Measurements from ENCODE around the gene MSI2.

MSI2 gene

DNA sequence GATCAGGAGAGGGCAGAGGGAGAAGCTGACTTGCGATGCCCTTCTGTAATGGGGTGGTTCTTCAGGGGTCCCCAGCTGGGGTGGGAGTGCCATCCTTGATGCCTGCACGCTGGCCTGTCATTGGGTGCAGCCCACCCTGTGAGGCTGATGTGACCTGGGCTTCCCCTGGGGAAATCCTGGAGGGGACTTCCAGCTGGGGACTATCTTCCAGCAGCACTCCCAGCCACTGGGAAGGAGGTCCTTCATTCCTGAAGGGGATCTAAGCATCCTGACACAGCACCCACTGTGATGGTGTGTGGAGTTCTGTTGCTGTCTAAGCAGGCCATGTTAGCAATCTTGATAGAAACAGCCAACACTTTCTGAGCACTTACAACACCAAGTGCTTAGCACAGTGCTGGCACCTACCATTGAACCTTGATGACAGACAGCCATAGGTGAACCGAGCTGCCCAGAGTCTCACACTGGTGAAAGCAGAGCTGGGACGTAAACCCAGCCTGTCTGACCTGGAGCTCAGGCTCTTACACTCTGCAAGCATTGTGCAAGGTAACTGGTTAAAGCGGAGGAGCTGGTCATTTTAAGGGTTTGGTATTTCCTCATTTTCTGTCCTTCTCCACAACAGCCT is 277.5 kb downstream of the MSI2 start:
- no peak for DNase-seq

DNA sequence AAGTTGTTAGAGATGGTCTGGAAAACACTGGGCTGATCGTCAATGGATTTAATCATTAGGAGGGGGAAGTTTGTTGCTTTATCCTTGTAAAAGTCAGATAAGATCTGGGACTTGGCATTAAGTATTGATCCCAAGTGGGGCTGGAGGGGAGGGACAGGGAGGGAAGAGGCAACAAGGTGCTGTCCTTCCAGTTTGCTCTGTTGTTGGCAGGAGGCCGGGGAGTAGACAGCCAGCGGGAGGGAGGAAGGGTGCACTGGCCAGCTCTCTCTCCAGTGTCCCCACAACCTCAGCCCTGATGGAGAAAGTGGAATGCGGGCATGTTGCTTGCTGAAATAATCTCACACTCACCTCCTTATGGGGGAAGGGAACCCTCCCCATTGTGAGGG is 278.5 kb downstream of the MSI2 start:
- DNase-seq: no peak

DNA sequence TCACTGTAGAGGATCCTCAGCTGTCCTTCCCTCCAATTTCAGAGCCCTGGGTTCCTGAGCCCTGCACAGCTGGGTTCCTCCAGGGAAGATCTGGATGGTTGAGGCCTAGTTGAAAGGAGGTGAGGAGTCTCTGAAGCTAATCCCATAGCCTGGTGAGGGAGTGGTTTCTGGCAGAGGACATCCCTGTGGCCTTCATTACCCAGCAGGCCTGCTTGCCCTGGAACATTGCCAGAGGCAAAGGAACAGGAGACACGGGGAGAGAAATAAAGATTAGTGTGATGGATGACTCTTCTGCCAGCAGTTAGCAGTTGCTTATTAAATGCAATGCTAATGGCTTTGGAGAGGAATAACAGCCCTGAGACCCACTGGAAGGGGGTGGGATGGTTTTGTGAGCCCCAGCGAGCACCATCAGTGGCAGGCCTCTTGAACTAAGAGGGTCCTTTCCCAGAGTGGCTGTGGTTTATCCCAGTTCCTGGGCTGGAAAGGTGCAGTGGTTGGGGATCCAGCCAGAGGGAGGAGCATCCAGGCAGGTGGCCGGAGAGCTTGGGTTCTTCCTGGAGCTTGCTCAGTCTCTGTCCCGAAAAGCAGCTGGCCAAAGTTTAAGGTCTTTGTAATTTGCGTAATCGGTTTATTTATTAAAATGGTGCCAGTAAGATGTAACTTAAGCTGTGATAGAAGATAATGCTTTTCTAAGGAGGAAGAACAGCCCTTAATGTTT is 279.1 kb downstream of the MSI2 start:
- no peak for DNase-seq

DNA sequence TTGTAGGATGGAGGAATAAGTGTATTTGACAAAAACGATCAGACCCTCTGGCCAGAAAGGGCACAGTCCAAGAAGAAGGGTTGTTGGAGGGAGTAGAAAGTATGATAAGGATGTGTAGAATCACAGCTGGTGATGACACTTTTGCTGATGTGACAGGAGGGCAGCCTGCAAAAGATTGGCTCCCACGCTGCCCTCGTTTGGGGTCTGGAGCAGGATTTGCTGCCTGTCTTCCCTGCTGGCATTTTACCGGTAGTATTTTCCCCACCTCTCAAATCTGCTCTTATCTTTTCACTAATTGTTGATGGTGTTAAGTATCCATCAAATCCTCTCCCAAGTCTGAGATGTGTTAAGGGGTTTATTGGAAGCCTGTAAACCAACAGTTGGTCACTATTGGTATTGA is 280.0 kb downstream of the MSI2 start:
- no peak for DNase-seq

DNA sequence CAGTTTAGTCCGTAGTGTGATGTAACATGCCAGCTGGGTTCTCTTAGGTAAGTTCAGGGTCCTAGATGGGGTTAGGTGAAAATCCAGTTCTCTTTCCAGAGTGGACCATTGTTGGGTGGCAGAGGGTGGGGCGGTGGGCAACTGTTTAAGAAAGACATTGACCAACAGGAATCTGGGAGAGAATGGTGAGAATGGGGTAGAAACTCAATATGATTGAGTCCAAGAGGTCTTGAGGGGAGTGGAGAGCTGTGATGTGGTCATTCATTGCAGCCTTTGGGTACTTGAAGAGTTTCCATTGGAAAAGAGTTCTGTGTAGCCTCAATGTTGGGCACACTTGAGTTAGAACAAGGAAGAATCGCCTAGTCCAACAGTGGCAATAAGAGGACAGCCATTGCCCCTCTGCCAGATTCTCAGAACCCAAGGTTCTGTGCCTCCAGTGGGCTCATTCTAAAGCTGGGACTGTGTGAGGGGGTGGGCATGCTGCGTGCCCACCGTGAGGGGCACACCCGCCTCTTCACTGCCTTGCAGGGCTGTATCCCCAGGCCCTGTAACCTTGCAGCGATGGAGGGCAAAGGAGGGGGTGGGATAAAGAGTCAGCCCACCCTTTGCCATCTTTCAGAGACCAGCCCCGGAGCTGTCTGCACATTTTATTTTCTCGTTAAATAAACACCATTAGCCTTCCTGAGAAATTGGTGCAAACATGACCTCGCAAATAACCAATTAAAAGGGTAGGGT is 280.6 kb downstream of the MSI2 start:
- no peak for DNase-seq

DNA sequence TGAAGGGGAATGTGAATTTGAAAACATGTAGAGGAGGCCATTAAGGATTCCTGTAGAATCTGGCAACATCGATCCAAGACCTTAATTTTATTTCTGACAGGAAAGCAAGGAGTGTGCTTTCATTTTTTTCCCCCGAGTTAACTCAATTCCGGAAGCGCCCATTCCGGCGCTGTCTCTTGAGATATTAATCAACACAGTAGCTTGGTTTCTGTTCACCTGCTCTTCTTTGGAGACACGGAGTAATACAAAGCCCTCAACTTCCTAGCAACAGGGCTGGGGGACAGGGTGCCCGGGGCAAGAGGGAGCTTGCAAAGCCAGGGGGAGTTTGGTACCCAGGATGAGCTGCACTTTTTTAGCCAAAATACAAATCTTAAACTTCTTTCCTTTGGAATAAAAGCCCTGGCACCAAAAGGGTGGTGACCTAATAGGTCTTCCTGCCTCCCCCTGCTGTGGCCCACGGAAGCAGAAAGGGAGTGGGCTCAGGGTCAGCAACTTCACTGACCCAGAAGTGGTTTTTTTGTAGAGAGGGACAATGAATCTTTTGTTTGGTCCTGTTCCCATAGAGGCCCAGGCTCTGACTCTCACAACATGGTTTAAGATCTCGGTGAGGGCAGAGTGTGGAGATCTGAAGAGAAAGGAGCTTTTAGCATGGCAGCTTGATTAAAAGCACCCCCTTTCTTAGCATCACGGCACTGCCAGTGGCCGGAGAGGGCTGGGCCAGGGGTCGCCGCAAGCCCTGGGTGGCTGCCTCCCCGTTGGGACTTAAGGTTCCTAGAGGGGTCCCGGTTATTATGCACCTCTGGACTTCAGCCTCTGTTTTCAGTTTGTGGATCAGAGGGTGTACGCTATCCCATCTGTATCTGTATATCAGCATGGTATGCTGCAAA is 281.4 kb downstream of the MSI2 start:
- DNase-seq: peak; percentile 94

DNA sequence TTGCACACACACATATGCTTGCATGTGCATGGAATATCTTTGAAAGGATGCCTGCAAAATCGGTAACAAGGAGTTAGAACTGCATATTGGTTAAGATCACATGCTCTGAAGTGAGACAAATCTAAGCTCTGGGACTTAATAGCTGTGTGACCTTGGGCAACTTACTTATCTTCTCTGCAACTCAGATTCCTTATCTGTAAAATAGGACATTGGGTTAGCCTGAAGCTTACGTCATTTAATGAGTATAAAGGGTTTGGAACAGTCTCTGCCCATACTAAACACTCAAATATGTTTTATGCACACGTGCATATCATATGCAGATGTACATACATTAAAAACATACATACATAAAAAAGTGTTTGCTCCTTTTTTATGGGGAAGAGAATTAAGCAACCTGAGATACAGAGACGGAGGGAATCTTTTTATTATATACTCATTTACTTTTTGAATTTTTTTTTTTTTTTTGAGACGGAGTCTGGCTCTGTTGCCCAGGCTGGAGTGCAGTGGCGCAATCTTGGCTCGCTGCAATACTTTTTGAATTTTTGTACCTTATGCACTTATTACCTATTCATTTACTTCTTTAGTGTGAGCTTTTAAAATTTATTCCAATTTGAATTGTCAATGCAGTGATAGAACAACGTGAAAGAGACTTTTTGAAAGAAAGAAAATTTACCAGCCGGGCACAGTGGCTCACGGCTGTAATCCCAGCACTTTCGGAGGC is 282.6 kb downstream of the MSI2 start:
- no peak for DNase-seq

DNA sequence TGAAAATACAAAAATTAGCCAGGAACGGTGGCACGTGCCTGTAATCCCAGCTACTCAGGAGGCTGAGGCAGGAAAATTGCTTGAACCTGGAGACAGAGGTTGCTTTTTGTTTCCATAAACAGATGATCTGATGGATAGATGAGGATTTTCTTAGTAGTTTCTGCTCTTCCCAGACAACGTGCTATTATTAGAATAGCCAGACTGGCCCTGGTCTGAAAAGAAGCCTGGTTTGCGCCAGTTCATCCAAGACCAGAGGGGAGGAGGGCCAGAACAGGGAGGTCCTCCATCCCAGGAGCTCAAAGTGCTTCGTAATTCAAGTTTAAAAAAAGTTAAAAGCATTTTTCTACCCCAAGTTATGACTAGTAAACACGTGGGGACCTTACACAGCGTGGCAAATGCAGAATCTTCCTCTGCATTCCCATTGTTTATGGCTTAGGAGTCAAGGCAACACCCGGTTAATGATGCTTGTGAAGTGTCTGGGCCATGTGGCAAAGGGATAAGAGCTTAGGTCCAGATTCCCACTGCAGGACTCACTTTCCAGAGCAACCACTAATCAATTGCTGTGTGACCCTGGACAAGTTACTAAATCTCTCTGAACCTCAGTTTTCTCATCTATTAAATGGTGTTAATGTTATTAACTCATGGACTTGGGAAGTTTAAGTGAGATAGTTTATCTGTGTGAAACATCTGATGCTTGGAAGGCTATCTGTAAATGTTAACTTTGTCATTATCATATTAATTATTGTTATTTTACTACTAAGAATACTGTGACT is 283.4 kb downstream of the MSI2 start:
- no peak for DNase-seq

DNA sequence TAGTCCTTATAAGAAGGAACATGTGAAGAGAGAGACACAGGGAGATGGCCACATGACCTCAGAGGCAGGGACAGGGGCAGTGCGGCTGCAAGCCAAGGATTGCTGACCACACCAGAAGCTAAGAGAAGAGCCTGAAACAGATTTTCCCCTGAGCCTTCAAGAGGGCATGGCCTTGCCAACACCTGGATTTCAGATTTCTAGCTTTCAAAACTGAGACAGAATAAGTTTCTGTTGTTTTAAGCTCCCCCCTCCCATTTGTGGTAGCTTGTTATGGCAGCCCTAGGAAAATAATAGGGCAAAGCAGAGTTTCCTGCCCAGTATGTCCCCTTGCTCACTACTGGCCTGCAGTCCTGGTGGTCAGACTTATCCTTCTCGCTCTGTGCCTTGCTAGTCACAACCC is 284.3 kb downstream of the MSI2 start:
- no peak for DNase-seq

DNA sequence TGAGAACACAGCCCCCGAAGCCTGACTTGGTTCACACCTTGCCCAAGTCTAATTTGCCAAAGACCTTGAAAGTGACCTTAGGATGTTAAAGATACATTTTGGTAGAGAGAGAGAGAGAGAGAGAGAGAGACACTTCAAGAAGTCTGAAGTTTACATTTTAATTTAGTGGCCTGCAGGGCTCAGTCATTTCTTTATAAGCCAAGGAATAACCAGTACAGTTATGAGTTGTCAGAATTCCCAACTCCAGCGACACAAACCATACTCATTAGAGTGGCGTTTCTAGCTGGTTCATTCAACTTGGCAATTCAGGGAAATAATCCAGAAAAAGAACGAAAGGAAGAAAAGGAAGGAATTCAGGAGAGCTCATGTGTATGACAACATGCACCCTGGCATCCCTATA is 284.7 kb downstream of the MSI2 start:
- no peak for DNase-seq

DNA sequence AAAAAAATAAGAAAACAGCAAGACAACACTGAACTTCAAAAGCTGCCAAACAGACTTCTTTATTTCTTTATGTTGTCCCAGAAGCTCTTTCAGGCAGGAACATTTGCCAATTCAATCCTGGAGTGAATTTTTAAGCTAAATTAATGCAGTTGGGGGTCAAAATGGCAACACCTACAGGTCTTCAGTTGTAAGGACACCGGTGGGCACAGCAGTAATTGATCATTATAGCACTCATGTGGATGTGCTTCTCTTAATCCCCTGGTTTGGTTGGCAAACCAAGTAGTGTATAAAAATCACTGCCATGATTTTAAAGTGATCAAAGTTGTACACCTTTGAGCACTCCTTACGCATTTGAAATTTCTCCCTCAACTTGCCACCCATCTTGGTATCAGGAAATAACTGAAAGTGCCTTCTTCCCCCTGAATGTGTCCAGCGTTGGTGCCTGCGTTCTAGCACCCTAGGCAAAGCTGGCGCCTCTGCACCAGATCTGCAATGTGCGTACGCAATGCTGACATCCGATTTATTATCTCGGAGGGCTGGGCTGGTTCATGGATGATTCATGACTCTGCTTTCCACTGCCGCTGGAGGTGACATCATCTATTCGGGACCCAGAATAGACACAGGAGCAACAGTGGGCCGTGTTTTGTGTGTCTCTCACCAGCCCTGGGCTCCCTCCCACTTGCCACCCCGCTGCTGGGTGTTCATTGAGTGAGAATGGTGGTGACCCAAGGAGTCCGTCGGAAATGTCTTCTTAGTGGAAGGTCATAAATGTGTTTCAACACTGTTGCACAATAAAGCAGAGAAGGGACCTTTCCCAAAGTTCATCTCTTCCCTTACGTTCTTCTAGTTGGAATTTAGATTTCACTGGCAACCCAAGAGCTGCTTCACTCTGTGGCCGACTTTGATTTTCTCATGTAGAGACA is 285.4 kb downstream of the MSI2 start:
- DNase-seq: peak; percentile 66

DNA sequence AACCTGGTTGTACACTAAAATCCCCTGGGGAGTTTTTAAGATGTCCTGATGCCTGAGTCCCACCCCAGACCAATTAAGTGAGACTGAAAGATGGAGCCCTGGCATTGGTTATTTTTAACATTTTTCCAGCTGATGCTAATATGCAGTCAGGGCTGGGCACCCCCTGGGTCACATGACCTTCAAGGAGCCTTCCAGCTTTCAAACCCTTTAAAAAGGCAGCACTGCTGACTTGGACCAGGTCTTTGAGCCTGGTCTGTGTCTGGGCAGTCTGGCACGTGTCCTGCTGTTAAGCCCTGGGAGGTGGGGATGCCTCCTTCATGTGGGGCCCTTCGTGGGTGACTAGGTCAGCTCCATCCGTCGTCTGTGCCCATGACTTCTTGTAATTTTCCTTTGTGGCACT is 286.2 kb downstream of the MSI2 start:
- peak; percentile 62 for DNase-seq

DNA sequence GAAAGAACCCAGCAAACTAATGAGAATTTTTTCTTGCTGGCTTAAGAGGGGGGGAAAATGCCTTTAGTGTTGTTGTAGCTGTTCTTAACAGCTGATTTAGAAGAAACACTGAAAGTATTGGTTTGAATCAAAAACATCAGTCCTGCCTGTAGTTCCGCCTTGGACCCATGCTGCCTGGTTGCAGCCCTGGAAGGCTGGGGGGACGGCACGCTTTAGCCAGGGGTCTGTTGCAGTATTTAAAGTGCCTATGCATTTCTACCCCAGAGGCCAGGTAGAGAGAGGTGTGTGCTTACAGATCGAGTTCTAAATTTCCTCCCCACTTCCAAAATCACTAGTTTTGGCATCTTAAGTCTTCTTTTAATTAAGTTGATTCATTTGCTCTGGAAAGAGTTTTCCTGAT is 286.9 kb downstream of the MSI2 start:
- no peak for DNase-seq

DNA sequence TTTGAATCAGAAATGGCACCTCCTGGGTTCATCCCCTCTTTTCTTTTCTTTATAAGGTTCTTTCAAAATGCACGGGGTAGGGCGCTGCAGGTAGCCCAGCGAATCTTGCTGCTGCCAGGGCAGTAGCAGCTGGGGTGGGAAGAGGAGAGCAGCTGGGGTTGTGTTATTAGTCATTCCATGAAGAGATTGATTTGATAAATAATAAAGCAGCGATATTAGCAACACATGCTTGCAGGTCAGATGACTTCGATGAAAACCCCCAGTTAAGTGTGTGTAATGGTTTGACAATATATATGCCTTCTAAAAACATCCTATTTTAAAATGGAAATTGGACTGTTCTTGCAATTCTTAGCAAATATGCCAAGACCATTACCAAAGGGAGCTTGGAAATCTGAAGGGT is 288.1 kb downstream of the MSI2 start:
- DNase-seq: peak; percentile 74

DNA sequence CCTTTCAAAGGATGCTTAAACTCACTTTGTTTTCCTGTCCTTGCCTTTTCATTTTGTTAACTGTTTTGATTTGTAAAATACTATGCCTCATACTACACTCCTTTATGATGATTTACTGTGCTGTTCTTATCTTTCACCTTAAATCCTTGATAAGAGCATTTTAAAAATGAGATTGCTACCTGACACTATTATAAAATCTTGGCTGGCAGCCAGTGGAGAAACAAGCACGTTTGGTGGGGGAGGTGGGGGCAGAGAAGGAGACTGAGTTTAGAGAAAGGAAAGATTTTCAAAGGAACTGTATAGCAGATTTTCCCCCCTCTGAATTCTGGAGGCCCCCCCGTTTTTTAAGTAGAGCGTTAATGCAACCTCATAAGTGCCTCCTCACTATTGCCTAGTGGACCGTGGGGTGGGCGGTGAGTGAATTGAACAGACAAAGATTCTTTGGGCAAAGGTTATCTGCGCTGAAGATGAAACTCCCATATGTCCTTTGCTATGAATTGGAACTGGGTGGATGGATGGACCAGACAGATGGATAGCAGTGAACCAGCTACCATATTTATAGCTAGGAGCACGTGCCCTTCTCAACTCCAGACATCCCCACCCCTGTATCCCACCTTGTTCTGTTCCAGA is 288.6 kb downstream of the MSI2 start:
- DNase-seq: peak; percentile 82

DNA sequence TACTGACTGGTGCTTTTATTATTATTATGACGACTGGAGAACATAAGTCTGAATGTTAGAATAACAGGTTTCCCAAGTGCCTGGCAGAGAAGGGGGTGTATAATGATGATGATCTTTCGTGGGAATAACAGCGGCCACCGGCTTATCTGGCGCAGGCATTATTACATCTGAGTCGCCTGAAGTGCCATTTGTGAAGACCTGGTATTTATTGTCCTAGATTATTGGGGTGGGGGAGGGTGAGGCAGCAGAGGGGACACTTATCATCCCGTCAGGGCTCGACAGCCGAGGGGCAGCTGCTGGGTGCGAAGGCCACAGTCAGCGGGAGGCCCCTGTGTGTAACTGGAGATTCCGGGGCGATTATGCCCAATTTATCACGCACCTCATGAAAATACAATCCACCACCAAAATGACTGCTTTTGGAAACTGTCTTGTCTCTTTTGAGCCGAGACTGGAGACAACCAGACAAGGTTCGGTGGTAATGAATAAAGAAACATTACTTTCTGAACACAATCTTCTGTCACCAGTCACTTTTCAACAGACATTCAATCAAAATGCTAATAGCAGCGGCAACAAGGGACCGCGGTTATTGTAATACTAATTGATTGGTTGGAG is 289.5 kb downstream of the MSI2 start:
- DNase-seq: peak; percentile 76

DNA sequence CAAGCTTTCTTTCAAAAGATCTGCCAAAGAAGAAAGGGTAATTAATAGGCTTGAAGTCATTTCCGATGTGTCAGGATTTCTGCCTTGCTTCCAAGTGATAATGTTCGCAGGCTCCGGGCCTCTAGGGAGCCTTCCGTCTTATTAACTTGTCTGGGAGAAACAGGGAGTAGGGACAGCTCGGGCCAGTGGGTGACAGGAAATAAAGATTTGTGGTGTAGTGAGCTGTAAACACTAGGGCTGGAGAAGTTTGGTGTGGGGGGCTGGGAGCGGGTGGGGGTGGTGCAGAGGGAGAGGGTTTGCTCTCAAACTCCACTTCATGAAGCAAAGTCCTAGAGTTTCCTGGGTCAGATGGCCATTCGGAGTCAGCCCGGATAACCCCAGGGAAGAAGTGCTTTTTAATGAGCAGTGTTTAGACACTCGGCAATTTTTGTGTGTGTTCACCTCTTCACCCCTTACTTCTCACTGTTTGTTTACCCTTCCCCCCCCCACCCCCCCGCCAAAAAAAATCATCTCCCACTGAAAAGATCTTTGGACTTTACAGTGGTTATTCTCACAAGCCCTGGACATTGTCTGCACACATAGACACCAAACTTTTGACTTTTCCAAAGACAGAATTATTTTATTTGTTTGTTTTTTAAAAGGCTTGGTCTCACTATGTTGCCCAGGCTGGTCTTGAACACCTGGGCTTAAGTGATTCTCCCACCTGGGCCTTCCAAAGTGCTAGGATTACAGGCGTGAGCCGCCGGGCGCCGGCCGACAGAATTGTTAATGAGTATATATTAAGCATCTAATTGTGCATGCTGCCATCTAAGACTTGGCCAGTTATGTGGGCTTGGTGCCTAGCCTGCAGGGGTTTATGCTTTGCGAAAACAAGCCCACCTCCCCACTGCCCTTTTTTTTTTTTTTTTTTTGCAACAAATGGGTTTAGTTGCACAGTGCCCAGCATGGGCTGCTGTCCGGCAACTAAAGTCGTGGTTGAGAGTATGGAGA is 292.4 kb downstream of the MSI2 start:
- DNase-seq: peak; percentile 73

DNA sequence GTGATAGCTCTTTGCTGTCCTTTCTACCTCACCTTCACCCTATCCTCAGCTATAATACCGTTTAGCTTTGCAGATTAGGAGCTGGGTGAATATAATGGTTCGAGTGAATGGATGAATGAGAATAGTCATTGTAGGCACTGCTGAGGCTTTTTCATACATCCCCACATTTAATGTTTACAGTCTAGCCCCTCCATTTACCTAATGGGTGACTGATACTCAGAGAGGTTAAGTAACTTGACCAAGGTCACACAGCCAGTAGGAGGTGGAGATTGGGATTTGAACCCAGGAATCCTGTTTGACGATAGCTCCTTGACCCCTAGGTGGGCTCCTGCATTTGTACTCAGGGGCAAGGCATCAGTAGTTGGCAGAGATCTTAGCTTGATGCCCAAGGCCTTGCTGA is 293.1 kb downstream of the MSI2 start:
- DNase-seq: no peak
